OCI-M2 (cell line): Measurements from ENCODE around the gene SLC24A1.

Experiments used
- DNase-seq: peaks from one replicate; lab custom pipeline; 2025; ENCODE audit not compliant: unreplicated experiment; lab: John Stamatoyannopoulos, UW

The SLC24A1 gene

DNA sequence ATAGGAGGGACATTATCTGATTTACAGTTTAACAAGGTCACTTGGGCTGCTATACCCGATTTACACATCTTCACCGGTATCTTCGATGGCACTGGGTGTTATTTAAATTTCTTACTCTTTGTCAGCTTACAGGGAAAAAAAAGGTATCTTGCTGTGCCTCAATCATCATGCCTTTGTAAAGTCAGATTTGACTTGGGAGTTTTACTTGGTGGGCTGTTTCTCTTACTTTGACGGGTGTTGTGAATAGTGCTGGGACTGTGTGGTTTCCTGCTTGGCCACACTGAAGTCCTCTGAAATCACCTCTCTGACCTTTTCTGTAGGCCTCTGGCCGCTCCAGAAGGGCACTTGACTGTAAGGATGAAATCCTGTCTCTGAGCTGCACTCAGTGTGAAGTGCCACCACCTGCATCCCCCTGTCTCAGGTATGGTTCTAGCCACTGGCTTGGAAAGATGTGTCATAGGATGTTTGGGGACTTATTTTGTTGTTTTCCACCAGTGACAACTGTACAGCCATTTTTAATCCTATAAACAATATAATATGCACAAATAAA lies 3.1 kb upstream of the SLC24A1 start:
- no peak for DNase-seq

- DNase-seq = no peak
These were observed 2.0 kb upstream of the SLC24A1 start for GRCh38 chr15:65619626-65620290.

DNA sequence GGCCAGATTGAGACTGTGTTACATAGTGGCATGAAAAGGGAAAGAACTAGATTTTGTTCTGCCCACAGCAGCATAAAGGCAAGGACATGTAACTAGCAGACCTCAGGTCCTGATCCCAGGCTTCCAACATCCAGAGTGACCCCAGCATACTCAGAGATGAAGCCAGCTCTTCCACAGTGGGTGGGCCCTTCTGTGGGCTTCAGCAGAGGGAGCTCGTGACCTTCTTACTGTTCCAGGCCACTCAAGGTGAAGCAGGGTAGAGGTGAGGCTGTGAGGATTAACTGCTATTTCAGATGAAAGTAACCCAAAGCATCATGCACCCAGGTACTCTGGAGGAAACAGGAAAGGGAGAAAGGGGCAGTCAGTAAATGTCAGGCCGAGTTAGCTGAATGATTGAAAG lies 905 bp upstream of the SLC24A1 start:
- DNase-seq = no peak

- no peak for DNase-seq
These were observed 1.4 kb downstream of the SLC24A1 start for GRCh38 chr15:65623103-65623502.

DNA sequence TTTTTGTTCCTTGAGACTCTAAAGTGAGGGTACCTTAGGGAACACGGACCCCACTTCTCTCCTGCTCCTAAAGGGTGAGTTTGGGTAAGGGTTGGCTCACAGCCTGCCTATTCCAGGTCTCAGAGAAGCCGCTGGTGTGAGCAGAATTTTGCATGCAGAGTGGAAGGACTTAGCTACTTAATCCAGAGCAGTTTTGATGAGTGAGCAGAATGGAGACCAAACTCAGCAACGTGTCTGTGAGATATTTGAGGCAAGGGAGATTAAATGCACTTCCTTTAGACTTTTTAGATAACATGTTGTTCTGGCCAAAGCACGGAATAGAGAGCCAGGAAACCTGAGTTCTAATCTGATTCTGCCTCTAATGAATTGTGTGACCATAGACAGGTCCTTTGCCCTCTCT lies 5.1 kb downstream of the SLC24A1 start:
- DNase-seq = no peak

DNA sequence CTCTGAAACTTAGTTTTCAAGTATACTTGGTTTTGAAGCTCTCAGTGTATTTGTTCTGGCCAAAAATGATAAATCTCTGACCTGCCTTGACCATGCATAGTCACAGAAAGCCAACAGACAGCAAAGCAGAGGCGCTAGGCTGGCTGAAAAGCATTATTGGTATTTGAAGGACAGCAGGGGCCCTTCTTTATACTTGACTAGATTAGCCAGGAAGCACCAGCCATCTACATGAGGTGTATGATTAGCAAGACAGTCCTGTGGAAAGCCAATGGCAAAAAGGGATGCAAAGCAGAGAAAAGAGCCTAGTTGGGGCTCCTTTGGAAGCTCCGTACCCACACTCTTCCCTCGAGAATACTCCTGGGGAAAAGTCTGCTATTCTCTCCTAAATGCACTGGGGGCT lies 7.8 kb downstream of the SLC24A1 start:
- DNase-seq = no peak

GRCh38 chr15:65630760-65631159 lies 9.0 kb downstream of the SLC24A1 start:
- DNase-seq = no peak

DNA sequence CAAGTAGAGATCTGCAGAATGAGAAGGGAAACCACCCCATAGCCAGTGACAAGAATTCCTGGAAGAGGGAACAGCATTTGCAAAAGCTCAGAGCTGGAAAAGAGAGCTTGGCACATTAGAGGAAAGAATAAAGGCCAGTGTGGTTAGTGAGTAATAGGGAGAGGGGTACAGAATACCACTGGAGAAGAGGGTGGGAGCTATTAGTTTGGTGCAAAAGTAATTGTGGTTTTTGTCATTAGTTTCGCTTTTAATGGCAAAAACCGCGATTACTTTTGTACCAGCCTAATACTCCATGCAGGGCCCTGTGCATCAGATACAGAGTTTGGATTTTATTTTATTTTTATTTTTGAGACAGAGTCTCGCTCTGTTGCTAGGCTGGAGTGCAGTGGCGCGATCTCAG lies 9.8 kb downstream of the SLC24A1 start:
- no peak for DNase-seq

- DNase-seq = no peak
These were observed 11.1 kb downstream of the SLC24A1 start for GRCh38 chr15:65632780-65633375.

DNA sequence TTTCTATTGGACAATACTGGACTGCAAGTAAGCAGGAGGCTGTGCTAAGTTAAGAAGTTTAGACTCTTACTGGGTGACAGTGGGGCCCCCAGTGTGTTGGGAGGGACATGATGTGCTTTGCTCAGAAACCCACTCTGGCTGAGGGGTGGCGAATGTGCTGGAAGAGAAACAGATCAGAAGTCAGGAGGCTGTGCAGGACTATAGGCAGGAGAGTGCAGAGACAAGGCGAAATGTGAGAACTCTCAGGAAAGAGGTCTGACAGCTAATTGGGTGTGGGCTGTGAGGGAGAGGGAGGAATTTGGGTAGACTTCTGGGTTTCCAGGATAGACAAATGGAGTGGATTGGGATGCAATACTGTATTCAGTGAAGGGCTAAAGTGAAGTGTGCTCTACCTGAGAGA lies 12.0 kb downstream of the SLC24A1 start:
- no peak for DNase-seq

- DNase-seq = no peak
These were observed 12.6 kb downstream of the SLC24A1 start for GRCh38 chr15:65634356-65634755.

DNA sequence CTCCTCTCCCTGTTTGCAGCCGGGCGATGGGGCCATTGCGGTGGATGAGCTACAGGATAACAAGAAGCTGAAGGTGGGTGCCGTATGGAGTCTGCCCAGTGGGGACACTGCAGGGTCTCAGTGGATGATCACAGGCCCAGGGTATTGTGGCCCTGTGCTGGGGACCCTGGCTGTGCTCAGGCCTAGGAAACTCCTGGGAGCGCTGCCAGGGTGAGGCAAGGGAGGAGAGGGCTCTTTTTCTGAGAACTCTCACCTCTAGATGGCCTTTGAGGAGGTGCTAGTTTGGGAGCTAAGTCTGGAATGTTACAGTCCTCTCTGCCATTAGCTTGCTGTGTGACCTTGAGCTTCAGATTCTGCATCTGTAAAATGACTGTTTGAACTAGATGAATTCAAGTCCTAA lies 16.4 kb downstream of the SLC24A1 start:
- DNase-seq = no peak

- no peak for DNase-seq
These were observed 16.9 kb downstream of the SLC24A1 start for GRCh38 chr15:65638681-65639089.

GRCh38 chr15:65639509-65639908 lies 17.8 kb downstream of the SLC24A1 start:
- DNase-seq = no peak

GRCh38 chr15:65641768-65642475 lies 20.2 kb downstream of the SLC24A1 start:
- DNase-seq = no peak

- DNase-seq = no peak
These were observed 20.9 kb downstream of the SLC24A1 start for GRCh38 chr15:65642594-65642993.

- no peak for DNase-seq
These were observed 22.5 kb downstream of the SLC24A1 start for GRCh38 chr15:65644282-65644681.

GRCh38 chr15:65645392-65645791 lies 23.7 kb downstream of the SLC24A1 start:
- no peak for DNase-seq

GRCh38 chr15:65646486-65646885 lies 24.7 kb downstream of the SLC24A1 start:
- DNase-seq = no peak

DNA sequence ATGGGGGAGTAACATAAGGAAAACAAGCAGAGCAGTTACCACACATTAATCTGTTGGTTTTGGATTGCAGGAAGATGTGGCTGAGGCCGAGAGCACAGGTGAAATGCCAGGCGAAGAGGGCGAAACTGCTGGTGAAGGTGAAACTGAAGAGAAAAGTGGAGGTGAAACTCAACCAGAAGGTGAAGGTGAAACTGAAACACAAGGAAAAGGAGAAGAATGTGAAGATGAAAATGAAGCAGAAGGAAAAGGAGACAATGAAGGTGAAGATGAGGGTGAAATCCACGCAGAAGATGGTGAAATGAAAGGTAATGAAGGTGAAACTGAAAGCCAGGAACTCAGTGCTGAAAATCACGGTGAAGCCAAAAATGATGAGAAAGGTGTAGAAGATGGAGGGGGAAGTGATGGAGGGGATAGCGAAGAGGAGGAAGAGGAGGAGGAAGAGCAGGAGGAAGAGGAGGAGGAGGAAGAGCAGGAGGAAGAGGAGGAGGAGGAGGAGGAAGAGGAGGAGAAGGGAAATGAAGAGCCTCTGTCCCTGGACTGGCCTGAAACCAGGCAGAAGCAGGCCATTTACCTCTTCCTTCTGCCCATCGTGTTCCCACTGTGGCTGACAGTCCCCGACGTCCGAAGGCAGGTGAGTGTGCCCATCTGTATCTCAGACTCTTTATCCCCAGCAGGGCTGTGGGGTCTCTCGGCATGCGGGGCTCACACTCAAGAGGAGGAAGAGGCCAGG lies 28.7 kb downstream of the SLC24A1 start:
- DNase-seq = no peak

DNA sequence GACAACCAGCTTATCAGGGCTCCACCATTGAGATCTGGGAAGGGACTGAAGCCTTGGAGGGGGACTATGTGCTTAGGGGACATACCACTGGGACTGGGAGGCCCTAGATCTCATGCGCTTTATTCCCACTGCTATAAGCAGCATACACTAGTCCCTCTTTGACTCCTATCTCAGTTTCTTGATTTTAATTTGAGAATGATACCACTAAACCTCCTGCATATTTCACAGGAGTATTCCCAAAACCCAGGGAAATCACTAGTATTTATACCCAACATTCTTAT lies 29.2 kb downstream of the SLC24A1 start:
- DNase-seq = no peak
